ENCODE measurements around the gene WDR33.

Gene WDR33

GRCh38 chr2:127669056-127669455 lies 141.9 kb downstream of the WDR33 start:
- DNase-seq: no peak

- no peak for DNase-seq
These were observed 145.6 kb downstream of the WDR33 start for GRCh38 chr2:127665267-127665893.

GRCh38 chr2:127664895-127665225 lies 146.1 kb downstream of the WDR33 start:
- DNase-seq: no peak

GRCh38 chr2:127664065-127664894 lies 146.7 kb downstream of the WDR33 start:
- DNase-seq: no peak

- no peak for DNase-seq
These were observed 147.4 kb downstream of the WDR33 start for GRCh38 chr2:127663566-127664064.

- DNase-seq: no peak
These were observed 147.9 kb downstream of the WDR33 start for GRCh38 chr2:127662937-127663565.

GRCh38 chr2:127661949-127662510 lies 148.9 kb downstream of the WDR33 start:
- DNase-seq: no peak

- no peak for DNase-seq
These were observed 149.8 kb downstream of the WDR33 start for GRCh38 chr2:127661072-127661649.

- no peak for DNase-seq
These were observed 150.7 kb downstream of the WDR33 start for GRCh38 chr2:127660291-127660578.

GRCh38 chr2:127659408-127660290 lies 151.3 kb downstream of the WDR33 start:
- DNase-seq: no peak

- DNase-seq: no peak
These were observed 152.1 kb downstream of the WDR33 start for GRCh38 chr2:127658641-127659407.

- no peak for DNase-seq
These were observed 152.8 kb downstream of the WDR33 start for GRCh38 chr2:127658146-127658545.

- no peak for DNase-seq
These were observed 153.8 kb downstream of the WDR33 start for GRCh38 chr2:127657232-127657595.

- DNase-seq: no peak
These were observed 154.3 kb downstream of the WDR33 start for GRCh38 chr2:127656569-127657231.

GRCh38 chr2:127655209-127656073 lies 155.5 kb downstream of the WDR33 start:
- DNase-seq: no peak

- no peak for DNase-seq
These were observed 156.2 kb downstream of the WDR33 start for GRCh38 chr2:127654838-127655175.

- DNase-seq: no peak
These were observed 156.7 kb downstream of the WDR33 start for GRCh38 chr2:127654084-127654837.

GRCh38 chr2:127653421-127654083 lies 157.4 kb downstream of the WDR33 start:
- no peak for DNase-seq

All from SHP77 (cell line).